Naive thymus-derived CD8-positive, alpha-beta T cell (primary cell): ENCODE data around the gene CLIC1. TPM values are rescaled to one million over a fixed set of nuclear protein-coding genes. Genes with fewer than 3 reads are reported as not detected.

Experiments
- ATAC-seq, 2 donors: fragments of 150-1000 bp; cut with Tn5 transposase in 1 of 2; sonication (Bioruptor Pico), chemical (Tn5 transposase) in 1 of 2; 1 replicate in 1 of 2; 2 replicates in 1 of 2; pipeline ENCODE4 v1.10.0; 2021; ENCODE audit warnings: mild to moderate bottlenecking in 2 of 2, moderate library complexity in 2 of 2
- POLR2A ChIA-PET: fragments of 350-600 bp; sonication (Branson Sonifier 250); formaldehyde crosslinking; loops from one replicate; lab custom pipeline; 2021; ENCODE audit warnings: antibody characterized with exemption; lab: Charles Lee
- DNase-seq, 10 donors: peaks; one replicate each; pipeline versions ENCODE4 v3.0.0 to v3.0.0-alpha.2; 2020 to 2022
- H3K27ac Mint-ChIP-seq, 10 donors: one replicate each; pipeline ENCODE4 v1.8.0; 2020 to 2022; ENCODE audit warnings: mild to moderate bottlenecking in 10 of 10, mixed read lengths in 10 of 10, moderate library complexity in 4 of 10, inconsistent platforms in 1 of 10
- H3K27me3 Mint-ChIP-seq, 5 donors: one replicate each; pipeline ENCODE4 v1.8.0; 2021 to 2022; ENCODE audit warnings: mixed read lengths in 5 of 5
- H3K36me3 Mint-ChIP-seq, 3 donors: one replicate each; pipeline ENCODE4 v1.8.0; 2020 to 2022; ENCODE audit warnings: mixed read lengths in 3 of 3, mild to moderate bottlenecking in 2 of 3, inconsistent platforms in 1 of 3
- H3K4me1 Mint-ChIP-seq, 4 donors: one replicate each; pipeline ENCODE4 v1.8.0; 2021 to 2022; ENCODE audit warnings: mixed read lengths in 4 of 4
- H3K4me3 Mint-ChIP-seq, 10 donors: one replicate each; pipeline ENCODE4 v1.8.0; 2020 to 2022; ENCODE audit warnings: mild to moderate bottlenecking in 10 of 10, mixed read lengths in 10 of 10, moderate library complexity in 6 of 10, inconsistent platforms in 1 of 10
- H3K9me3 Mint-ChIP-seq, 9 donors: one replicate each; pipeline ENCODE4 v1.8.0; 2020 to 2022; ENCODE audit warnings: mixed read lengths in 9 of 9, mild to moderate bottlenecking in 3 of 9, inconsistent platforms in 1 of 9, moderate library complexity in 1 of 9
- polyA plus RNA-seq, 3 donors: library from polyadenylated mRNA; unstranded; fragments of 300-500 nt; fragmentation: Illumina TruSeq; gene quantifications; one replicate each; pipeline ENCODE4 v1.2.3, GENCODE V29; 2021
- total RNA-seq, 8 experiments: library from RNA in 2 of 8; stranded (reverse) in 2 of 8; gene quantifications; one replicate each; pipeline ENCODE4 v1.2.3 and lab custom pipeline; 2021 to 2026

The CLIC1 gene
- 10 to 100 TPM; 23.7 to 27.1 TPM for total RNA-seq
- 100 to 1,000 TPM in 2 of 3 donors, 10 to 100 TPM in 1; 95.1 to 345 (median 114) TPM for polyA plus RNA-seq
- total RNA-seq (lab: John Stamatoyannopoulos, UW), result 16.7 to 276 (median 56.7) reads per million in 6 experiments

- H3K27ac Mint-ChIP-seq, result peak within 1 kb of the TSS; percentile 83 to 97 (median 91)
- peaks cover 0 to 26% (median 6%) of the 10 kb centered on the region in 3 donors for H3K36me3 Mint-ChIP-seq
- POLR2A ChIA-PET, result interaction anchor here (1.0 to 2.1 kb wide), 7 partner anchors 59 to 95 kb away, joined by 3 to 9 read pairs (median 4); partner anchors contain the start of genes HSPA1A, HSPA1L, LSM2 and VARS1
- peak in 8 of 10 donors; percentile 35 to 76 (median 53) for DNase-seq
- no peaks in the 10 kb centered on the region for H3K27me3 Mint-ChIP-seq
- H3K4me3 Mint-ChIP-seq, result peak within 1 kb of the TSS; percentile 89 to 99 (median 98)
- no peaks in the 10 kb centered on the region for H3K9me3 Mint-ChIP-seq
- peak; percentile 2 to 16 for ATAC-seq
- H3K4me1 Mint-ChIP-seq, result peaks cover 53 to 84% (median 77%) of the 10 kb centered on the region in 4 donors
Observed at GRCh38 chr6:31736021-31736767, at the start of gene CLIC1. Gene CLIC1 (minus strand): TSS chr6:31736530. CDS start chr6:31736300, 230 bp downstream.

- no peak overlapping the region for H3K27ac Mint-ChIP-seq
- H3K9me3 Mint-ChIP-seq, result no peaks in the 10 kb centered on the region
- ATAC-seq (no peak), DNase-seq (no peak)
- H3K36me3 Mint-ChIP-seq, result peaks cover under 1 to 55% (median 14%) of the 10 kb centered on the region in 3 donors
- H3K4me1 Mint-ChIP-seq, result peaks cover 0 to 7% (median under 1%) of the 10 kb centered on the region in 4 donors
- no peaks in the 10 kb centered on the region for H3K27me3 Mint-ChIP-seq
- POLR2A ChIA-PET, result interaction anchor here (1.6 kb wide), 1 partner anchor 10 kb away, joined by 6 read pairs; the partner anchor contains the start of gene VARS1
- no peak overlapping the region for H3K4me3 Mint-ChIP-seq
Observed at GRCh38 chr6:31785475-31785874, 49.1 kb upstream of the CLIC1 start.

- POLR2A ChIA-PET, result interaction anchor here (0.6 to 1.6 kb wide), 4 partner anchors 9 to 125 kb away, joined by 3 to 6 read pairs (median 4); partner anchors contain the start of gene VARS1
- Mint-ChIP-seq H3K36me3 (peaks cover 0 to 57% (median 18%) of the 10 kb centered on the region in 3 donors), H3K9me3 (no peaks in the 10 kb centered on the region), H3K4me3 (no peak overlapping the region), H3K27ac (peak overlapping the region in 1 of 10 donors; percentile 40), H3K27me3 (no peaks in the 10 kb centered on the region), H3K4me1 (peaks cover 0 to 3% (median under 1%) of the 10 kb centered on the region in 4 donors)
- DNase-seq, result no peak
- ATAC-seq, result no peak
Observed at GRCh38 chr6:31784098-31784925, 48.0 kb upstream of the CLIC1 start.

- H3K4me3 Mint-ChIP-seq, result no peak overlapping the region
- no peak overlapping the region for H3K27ac Mint-ChIP-seq
- no peak for ATAC-seq
- H3K9me3 Mint-ChIP-seq, result no peaks in the 10 kb centered on the region
- no peak for DNase-seq
- H3K4me1 Mint-ChIP-seq, result peaks cover 3 to 8% (median 7%) of the 10 kb centered on the region in 4 donors
- no peaks in the 10 kb centered on the region for H3K27me3 Mint-ChIP-seq
- POLR2A ChIA-PET, result interaction anchor here (0.6 kb wide), 1 partner anchor 11 kb away, joined by 4 read pairs; no protein-coding TSS in a partner anchor
- peaks cover 0 to 55% (median 21%) of the 10 kb centered on the region in 3 donors for H3K36me3 Mint-ChIP-seq
Observed at GRCh38 chr6:31782126-31782855, 46.0 kb upstream of the CLIC1 start.

GRCh38 chr6:31781244-31782125 lies 45.2 kb upstream of the CLIC1 start:
- Mint-ChIP-seq H3K27ac (peak overlapping the region in 1 of 10 donors; percentile 14), H3K27me3 (peaks cover 0 to under 1% (median 0%) of the 10 kb centered on the region in 5 donors), H3K4me3 (no peak overlapping the region), H3K4me1 (peaks cover 4 to 16% (median 15%) of the 10 kb centered on the region in 4 donors), H3K9me3 (no peaks in the 10 kb centered on the region), H3K36me3 (peaks cover 0 to 51% (median 21%) of the 10 kb centered on the region in 3 donors)
- POLR2A ChIA-PET, result interaction anchor here (0.6 to 0.7 kb wide), 2 partner anchors 10 to 12 kb away, joined by 4 read pairs; no protein-coding TSS in a partner anchor
- DNase-seq, result no peak
- no peak for ATAC-seq

GRCh38 chr6:31780507-31781243 lies 44.3 kb upstream of the CLIC1 start:
- DNase-seq (no peak), ATAC-seq (no peak)
- H3K27me3 Mint-ChIP-seq, result peaks cover 0 to 8% (median 0%) of the 10 kb centered on the region in 5 donors
- H3K27ac Mint-ChIP-seq, result no peak overlapping the region
- POLR2A ChIA-PET, result interaction anchor here (0.7 kb wide), 1 partner anchor 9 kb away, joined by 4 read pairs; no protein-coding TSS in a partner anchor
- H3K4me1 Mint-ChIP-seq, result peaks cover 6 to 22% (median 19%) of the 10 kb centered on the region in 4 donors
- no peak overlapping the region for H3K4me3 Mint-ChIP-seq
- peaks cover 0 to 49% (median 21%) of the 10 kb centered on the region in 3 donors for H3K36me3 Mint-ChIP-seq
- no peaks in the 10 kb centered on the region for H3K9me3 Mint-ChIP-seq

- no peak for DNase-seq
- Mint-ChIP-seq H3K27me3 (peaks cover 0 to 13% (median 0%) of the 10 kb centered on the region in 5 donors), H3K9me3 (no peaks in the 10 kb centered on the region), H3K36me3 (peaks cover 0 to 49% (median 21%) of the 10 kb centered on the region in 3 donors), H3K27ac (no peak overlapping the region), H3K4me1 (peaks cover 9 to 27% (median 23%) of the 10 kb centered on the region in 4 donors), H3K4me3 (no peak overlapping the region)
- POLR2A ChIA-PET, result no interaction called here
- no peak for ATAC-seq
Observed at GRCh38 chr6:31779908-31780307, 43.6 kb upstream of the CLIC1 start.

GRCh38 chr6:31778999-31779885 lies 42.9 kb upstream of the CLIC1 start:
- no peaks in the 10 kb centered on the region for H3K9me3 Mint-ChIP-seq
- no peak overlapping the region for H3K27ac Mint-ChIP-seq
- DNase-seq, result no peak
- H3K4me3 Mint-ChIP-seq, result no peak overlapping the region
- H3K4me1 Mint-ChIP-seq, result peaks cover 9 to 27% (median 24%) of the 10 kb centered on the region in 4 donors
- peaks cover 0 to 42% (median 16%) of the 10 kb centered on the region in 3 donors for H3K36me3 Mint-ChIP-seq
- H3K27me3 Mint-ChIP-seq, result peaks cover 0 to 13% (median 0%) of the 10 kb centered on the region in 5 donors
- ATAC-seq, result no peak
- POLR2A ChIA-PET, result no interaction called here

GRCh38 chr6:31778193-31778592 lies 41.9 kb upstream of the CLIC1 start:
- H3K9me3 Mint-ChIP-seq, result no peaks in the 10 kb centered on the region
- peaks cover 9 to 29% (median 25%) of the 10 kb centered on the region in 4 donors for H3K4me1 Mint-ChIP-seq
- H3K27ac Mint-ChIP-seq, result no peak overlapping the region
- no peak overlapping the region for H3K4me3 Mint-ChIP-seq
- H3K36me3 Mint-ChIP-seq, result peaks cover 0 to 38% (median 16%) of the 10 kb centered on the region in 3 donors
- POLR2A ChIA-PET, result no interaction called here
- no peak for DNase-seq
- H3K27me3 Mint-ChIP-seq, result peaks cover 0 to 13% (median 0%) of the 10 kb centered on the region in 5 donors
- ATAC-seq, result no peak

- Mint-ChIP-seq H3K27me3 (peaks cover 0 to 13% (median 0%) of the 10 kb centered on the region in 5 donors), H3K9me3 (no peaks in the 10 kb centered on the region), H3K27ac (peak overlapping the region in 2 of 10 donors; percentile 20 to 43), H3K36me3 (peaks cover 0 to 33% (median 13%) of the 10 kb centered on the region in 3 donors), H3K4me1 (peaks cover 9 to 35% (median 30%) of the 10 kb centered on the region in 4 donors), H3K4me3 (peak overlapping the region in 1 of 10 donors; percentile 55)
- DNase-seq, result no peak
- POLR2A ChIA-PET, result no interaction called here
- no peak for ATAC-seq
Observed at GRCh38 chr6:31777667-31778050, 41.3 kb upstream of the CLIC1 start.
